K562 (cell line): ENCODE data around the gene CRABP1.

Experiments used
- BCL6 ChIP-seq: fragments of 250-450 bp; sonication (Bioruptor Pico); IDR thresholded peaks from 2 replicates; pipeline ENCODE4 v1.4.0; 2020
- EP300 ChIP-seq: IDR thresholded peaks from 2 replicates; pipeline ENCODE4 v1.6.1; 2012; ENCODE audit warnings: low read length, improper control_type of control experiment
- KLF13 ChIP-seq: fragments of 450-650 bp; IDR thresholded peaks from 2 replicates; pipeline ENCODE4 v1.6.1; 2016; ENCODE audit warnings: missing genetic modification characterization, low read depth, mild to moderate bottlenecking, missing compliant biosample characterization, moderate library complexity, borderline replicate concordance
- TCF7L2 ChIP-seq: fragments of 150-350 bp; IDR thresholded peaks from 2 replicates; pipeline ENCODE4 v1.6.1; 2016; ENCODE audit warnings: low read depth, mild to moderate bottlenecking, low read length, moderate library complexity
- ZFP30 ChIP-seq: fragments of 250-450 bp; sonication (Bioruptor Pico); IDR thresholded peaks from 2 replicates; pipeline ENCODE4 v1.8.0; 2022; ENCODE audit warnings: moderate library complexity, mild to moderate bottlenecking, inconsistent platforms, borderline replicate concordance
- ZKSCAN1 ChIP-seq: fragments of 150-350 bp; IDR thresholded peaks from 2 replicates; pipeline ENCODE4 v1.6.1; 2016; ENCODE audit warnings: low read depth, low read length
- ZNF785 ChIP-seq: fragments of 250-450 bp; sonication (Bioruptor Pico); IDR thresholded peaks from 2 replicates; pipeline ENCODE4 v1.4.0; 2020; ENCODE audit warnings: mild to moderate bottlenecking
- ZSCAN29 ChIP-seq: fragments of 450-650 bp; IDR thresholded peaks from 2 replicates; pipeline ENCODE4 v1.6.1; 2017
- TF ChIP-seq, protein P1 (sequence below): sonication (generic); formaldehyde crosslinking; IDR thresholded peaks from 2 replicates; pipeline ENCODE4 v1.8.1; 2022; ENCODE audit warnings: missing genetic modification reagents
- TF ChIP-seq, protein P2 (sequence below): fragments of 450-650 bp; conservative IDR thresholded peaks from 2 replicates; pipeline ENCODE4 v1.6.1; 2016; ENCODE audit warnings: missing genetic modification characterization, low read depth, mild to moderate bottlenecking, missing compliant biosample characterization, moderate library complexity

DNA sequence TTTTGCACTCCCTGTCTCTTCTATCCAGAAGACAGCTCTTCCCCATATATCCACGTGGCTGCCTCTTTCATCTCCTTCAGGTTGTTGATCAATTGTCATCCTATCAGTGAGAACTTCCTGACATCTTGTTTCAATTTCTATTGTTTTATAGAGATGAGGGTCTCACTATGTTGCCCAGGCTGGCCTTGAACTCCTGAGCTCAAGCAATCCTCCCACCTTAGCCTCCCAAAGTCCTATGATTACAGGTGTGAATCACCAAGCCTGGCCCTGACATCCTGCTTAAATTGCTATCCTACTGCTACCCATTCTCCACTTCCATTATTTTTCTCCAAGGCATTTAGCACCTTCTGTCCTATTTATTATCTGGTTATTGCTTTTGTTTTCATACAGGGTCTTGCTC lies 53.0 kb downstream of the CRABP1 start:
- TF ChIP-seq ZKSCAN1 (no peak), ZNF785 (no peak), ZFP30 (CRISPR knock-in tag) (no peak), EP300 (no peak), BCL6 (CRISPR knock-in tag) (no peak), TCF7L2 (no peak), KLF13 (no peak), ZSCAN29 (no peak)
- TF ChIP-seq, protein P1, sequence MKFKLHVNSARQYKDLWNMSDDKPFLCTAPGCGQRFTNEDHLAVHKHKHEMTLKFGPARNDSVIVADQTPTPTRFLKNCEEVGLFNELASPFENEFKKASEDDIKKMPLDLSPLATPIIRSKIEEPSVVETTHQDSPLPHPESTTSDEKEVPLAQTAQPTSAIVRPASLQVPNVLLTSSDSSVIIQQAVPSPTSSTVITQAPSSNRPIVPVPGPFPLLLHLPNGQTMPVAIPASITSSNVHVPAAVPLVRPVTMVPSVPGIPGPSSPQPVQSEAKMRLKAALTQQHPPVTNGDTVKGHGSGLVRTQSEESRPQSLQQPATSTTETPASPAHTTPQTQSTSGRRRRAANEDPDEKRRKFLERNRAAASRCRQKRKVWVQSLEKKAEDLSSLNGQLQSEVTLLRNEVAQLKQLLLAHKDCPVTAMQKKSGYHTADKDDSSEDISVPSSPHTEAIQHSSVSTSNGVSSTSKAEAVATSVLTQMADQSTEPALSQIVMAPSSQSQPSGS (CRISPR knock-in tag): no peak
- TF ChIP-seq, protein P2, sequence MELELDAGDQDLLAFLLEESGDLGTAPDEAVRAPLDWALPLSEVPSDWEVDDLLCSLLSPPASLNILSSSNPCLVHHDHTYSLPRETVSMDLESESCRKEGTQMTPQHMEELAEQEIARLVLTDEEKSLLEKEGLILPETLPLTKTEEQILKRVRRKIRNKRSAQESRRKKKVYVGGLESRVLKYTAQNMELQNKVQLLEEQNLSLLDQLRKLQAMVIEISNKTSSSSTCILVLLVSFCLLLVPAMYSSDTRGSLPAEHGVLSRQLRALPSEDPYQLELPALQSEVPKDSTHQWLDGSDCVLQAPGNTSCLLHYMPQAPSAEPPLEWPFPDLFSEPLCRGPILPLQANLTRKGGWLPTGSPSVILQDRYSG: no peak
